Stimulated activated CD4-positive, alpha-beta T cell treated with anti-CD3 and anti-CD28 coated beads, Interleukin-2, amount 100 ng/mL, for 4 hours (primary cell): ENCODE data around the gene SIMC1.

ENCODE experiments used
- DNase-seq: peaks from one replicate; pipeline ENCODE4 v3.0.0-alpha.2; 2020; ENCODE audit warnings: low read depth

The SIMC1 gene

GRCh38 chr5:176389135-176390123, 151.2 kb downstream of the SIMC1 start:
- DNase-seq, result no peak

- DNase-seq, result no peak
These were observed 153.3 kb downstream of the SIMC1 start for GRCh38 chr5:176391479-176391878.

GRCh38 chr5:176391999-176392398, 153.8 kb downstream of the SIMC1 start:
- DNase-seq, result no peak

GRCh38 chr5:176392526-176392925, 154.3 kb downstream of the SIMC1 start:
- no peak for DNase-seq

GRCh38 chr5:176394096-176394495, 155.9 kb downstream of the SIMC1 start:
- no peak for DNase-seq

- DNase-seq, result no peak
These were observed 156.9 kb downstream of the SIMC1 start for GRCh38 chr5:176394881-176395675.
